ENCODE results near the gene NKX1-1.
"Not testable (repeated sequence)": the region's sequence is repeated elsewhere in the genome, so short reads cannot be mapped to it uniquely, and the experiment has no call there.

The NKX1-1 gene

DNA sequence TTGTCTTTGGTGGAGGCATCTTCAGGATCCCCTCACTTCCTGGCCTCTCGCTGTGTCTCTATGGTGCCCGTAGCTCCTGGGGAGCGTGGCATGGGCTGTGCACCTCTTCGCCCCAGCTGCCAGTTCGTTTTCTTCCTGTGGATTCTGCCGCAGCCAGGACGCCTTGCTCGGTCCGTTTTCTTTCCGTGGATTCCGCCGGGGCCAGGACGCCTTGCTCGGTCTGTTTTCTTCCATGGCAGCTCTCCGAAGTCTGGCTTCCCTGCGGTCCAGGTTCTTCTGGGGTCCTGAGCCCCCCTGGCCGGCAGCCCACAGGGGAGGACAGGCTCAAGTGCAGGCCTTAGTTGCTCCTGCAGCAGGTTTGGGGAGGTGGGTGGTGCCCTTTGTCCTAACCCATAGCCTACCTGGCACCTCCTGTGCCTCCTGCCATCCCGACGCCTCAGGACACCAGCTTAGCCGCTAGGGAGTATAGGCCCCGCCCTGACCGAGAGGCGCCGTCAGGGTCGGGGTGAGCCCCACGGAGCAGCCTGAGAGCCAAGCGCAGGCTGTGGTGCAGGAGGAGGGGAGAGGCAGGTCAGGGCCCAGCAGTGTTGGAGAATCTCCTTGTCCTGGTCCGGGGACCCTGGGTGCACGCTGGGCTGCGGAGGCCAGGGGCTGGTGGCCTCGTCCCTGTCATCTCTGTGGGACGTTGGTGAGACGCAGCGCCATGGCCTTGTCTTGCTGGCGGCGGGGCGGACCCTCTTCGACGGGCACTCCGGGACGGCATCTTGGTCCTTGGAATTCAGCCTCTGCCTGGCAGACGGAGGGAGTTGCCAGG lies 32.1 kb downstream of the NKX1-1 start:
- DNase-seq (ENCODE audit: low read depth), result no peak

- not testable (repeated sequence) for DNase-seq (ENCODE audit: low read depth)
These were observed 33.7 kb downstream of the NKX1-1 start for GRCh38 chr4:1372576-1372975.

DNA sequence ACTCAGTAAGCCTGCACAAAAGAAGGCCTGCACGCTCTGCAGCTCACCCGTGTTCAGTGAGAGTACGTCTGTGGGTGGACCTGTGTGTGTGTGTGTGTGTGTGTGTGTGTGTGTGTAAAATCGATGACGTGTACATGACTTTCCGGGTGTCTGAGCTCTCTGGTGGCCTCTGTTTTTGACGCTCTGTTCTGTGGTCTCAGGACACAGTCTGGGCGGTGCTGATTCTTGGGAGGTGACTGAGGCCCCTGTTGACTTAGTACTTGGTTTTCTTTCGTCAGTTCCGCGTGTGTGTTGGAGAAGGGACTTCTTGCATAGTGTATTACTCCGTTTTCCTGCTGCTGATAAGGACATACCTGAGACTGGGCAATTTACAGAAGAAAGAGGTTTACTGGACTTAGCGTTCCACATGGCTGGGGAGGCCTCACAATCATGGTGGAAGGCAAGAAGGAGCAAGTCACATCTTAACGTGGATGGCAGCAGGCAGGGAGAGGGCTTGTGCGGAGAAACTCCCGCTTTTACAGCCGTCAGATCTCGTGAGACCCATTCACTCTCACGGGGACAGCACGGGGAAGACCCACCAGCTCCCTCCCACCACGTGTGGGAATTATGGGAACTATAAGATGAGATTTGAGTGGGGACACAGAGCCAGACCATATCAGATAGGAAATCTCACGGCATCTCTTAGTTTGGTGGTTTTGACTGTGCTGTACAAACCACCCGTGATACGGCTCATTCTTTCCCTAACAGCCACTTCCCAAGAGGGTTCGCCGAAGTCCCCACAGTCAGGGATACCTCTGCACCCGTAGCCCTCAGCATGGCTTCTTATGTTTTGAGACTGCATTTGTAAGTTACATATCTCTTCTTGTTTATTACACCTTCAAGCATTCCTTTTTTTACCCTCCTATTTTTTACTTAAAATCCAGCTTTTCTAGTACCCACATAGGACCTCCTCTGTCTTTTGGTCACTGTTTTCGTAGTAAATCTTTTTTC lies 34.8 kb downstream of the NKX1-1 start:
- DNase-seq (ENCODE audit: low read depth), result no peak

- no peak for DNase-seq (ENCODE audit: low read depth)
These were observed 35.7 kb downstream of the NKX1-1 start for GRCh38 chr4:1370321-1371124.

GRCh38 chr4:1369479-1370079 lies 36.7 kb downstream of the NKX1-1 start:
- DNase-seq (ENCODE audit: low read depth), result no peak

DNA sequence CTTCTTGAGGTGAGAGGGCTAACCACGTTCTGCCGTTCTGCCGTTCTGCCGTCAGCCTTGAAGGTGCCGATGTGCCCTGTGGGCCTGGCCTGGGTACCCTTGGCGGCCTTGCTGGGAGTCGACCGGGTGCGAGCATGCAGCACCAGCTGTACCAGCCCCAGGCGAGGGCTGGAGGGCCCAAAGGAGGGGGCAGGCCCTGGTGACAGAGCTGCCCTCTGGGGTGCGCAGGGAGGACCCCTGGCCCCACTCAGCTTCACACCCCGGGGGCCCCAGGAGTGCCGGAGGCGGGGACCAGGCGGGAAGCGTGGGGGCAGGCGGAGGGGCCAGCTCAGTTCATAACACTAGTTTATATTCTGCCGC lies 37.2 kb downstream of the NKX1-1 start:
- no peak for DNase-seq (ENCODE audit: low read depth)

DNA sequence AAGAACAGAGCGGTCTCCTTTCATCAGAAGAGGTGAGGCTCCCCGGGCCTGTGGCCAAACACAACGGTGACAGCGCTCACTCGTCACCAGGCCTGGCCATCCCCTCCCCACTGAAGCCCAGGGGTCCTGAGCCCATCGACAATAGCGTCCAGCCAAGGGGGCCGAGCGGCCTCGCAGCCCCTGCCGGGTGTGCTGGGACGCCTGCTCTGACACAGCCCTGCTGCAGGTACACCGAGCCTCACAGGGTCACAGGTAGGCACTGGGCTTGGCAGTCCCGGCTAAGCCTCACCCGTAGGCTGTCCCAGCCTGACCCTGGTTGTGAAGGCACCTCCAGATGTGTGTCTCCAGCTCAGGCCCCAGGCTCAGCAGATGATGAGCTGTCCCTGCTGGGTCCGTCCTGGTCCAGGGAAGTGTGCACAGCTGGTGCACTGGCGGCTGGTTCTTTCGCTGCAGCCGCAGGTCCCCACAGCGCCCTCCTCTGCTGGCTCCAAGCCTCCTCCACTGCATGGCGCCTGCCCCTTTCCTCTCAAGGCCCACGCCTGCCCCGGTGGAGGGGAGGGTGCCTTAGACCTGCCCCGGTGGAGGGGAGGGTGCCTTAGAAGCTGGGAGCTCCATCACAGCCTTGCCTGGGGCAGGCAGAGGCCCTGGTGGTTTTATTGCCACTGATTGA lies 37.7 kb downstream of the NKX1-1 start:
- DNase-seq (ENCODE audit: low read depth), result no peak

- DNase-seq (ENCODE audit: low read depth), result no peak
These were observed 38.3 kb downstream of the NKX1-1 start for GRCh38 chr4:1367936-1368289.

DNA sequence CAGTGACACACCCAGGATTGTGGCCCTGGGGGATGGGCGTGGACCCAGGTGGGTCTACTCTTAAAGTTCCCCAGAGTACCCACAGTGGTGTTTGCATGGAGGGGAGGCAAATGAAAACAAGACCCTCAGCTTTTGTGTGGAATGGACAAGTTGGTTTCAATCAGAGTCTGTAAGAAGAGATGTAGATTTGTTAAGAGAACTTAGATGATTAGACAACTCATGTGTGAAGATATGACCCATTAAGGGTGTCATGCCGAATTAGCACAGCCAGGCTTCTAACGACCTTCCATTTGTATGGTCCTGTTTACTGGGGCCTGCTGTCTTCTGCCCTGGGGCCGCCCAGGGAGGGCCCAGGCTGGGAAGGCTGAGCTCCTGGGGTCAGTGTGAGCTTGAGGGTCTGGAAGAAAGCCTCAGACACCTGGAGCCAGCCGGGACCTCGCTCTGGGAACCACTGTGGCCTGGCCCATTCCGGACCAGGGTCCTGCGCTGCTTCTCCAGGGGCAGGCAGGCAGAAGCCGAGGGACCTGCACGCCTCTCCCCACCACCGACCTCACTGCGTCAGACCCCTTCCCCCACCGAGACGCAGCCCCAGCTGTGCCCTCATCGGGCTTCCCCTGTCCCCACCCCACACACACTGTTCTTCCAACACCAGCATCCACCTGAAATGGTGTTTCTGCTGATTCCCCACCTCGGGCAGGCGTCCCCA lies 38.9 kb downstream of the NKX1-1 start:
- no peak for DNase-seq (ENCODE audit: low read depth)

GRCh38 chr4:1366371-1367229 lies 39.6 kb downstream of the NKX1-1 start:
- DNase-seq (ENCODE audit: low read depth), result no peak

- DNase-seq (ENCODE audit: low read depth), result no peak
These were observed 40.7 kb downstream of the NKX1-1 start for GRCh38 chr4:1365271-1366178.

- no peak for DNase-seq (ENCODE audit: low read depth)
These were observed 41.5 kb downstream of the NKX1-1 start for GRCh38 chr4:1364748-1365147.

- DNase-seq (ENCODE audit: low read depth), result no peak
These were observed 42.0 kb downstream of the NKX1-1 start for GRCh38 chr4:1364217-1364616.

DNA sequence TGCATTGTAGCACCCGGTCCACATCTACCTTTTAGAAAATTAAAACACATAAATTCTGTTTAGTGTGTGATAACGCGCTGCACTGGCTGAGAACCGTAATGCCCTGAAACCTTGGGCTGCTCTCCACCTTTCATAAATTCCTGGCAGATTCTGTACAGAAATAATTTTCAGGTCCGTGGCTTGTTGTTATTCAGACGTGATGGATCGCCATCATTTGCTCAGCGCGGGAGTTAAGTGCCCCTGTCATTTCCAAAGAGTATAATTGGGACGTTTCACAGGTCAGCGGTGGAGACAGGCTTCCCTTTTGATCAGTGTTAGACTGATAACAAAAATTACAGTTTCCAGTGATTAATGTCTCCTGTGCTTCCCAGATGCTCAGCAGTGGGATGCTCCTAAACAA lies 42.7 kb downstream of the NKX1-1 start:
- no peak for DNase-seq (ENCODE audit: low read depth)

GRCh38 chr4:1362521-1362920 lies 43.7 kb downstream of the NKX1-1 start:
- no peak for DNase-seq (ENCODE audit: low read depth)

DNA sequence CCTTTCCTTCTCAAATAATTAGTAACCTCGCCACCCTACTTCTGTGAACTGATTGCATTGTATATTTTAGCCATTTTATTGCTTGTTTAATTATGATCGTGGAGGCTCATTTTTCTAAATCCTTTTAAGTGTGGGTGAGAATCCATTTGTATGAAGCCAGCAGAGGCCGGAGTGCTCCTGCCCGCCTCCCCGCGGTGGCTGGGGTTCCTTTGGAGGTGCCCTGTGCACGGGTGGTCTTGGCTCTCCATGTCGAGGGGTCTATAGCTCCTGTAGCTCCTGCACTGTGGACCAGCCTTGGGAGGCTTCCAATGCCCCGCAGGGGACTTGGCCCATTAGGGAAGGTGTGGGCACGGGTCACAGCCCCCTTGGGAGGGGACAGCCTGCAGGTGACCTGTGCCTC lies 44.2 kb downstream of the NKX1-1 start:
- no peak for DNase-seq (ENCODE audit: low read depth)

GRCh38 chr4:1361431-1361830 lies 44.8 kb downstream of the NKX1-1 start:
- DNase-seq (ENCODE audit: low read depth), result no peak

GRCh38 chr4:1360423-1361283 lies 45.6 kb downstream of the NKX1-1 start:
- no peak for DNase-seq (ENCODE audit: low read depth)

All from stimulated activated CD8-positive, alpha-beta memory T cell treated with anti-CD3 and anti-CD28 coated beads, Interleukin-12 subunit alpha, Interleukin-12 subunit beta, amount 100 ng/mL, for 4 hours (primary cell).